NCI-H510A treated with DMSO at 0.1 percent for 48 hours (cell line): ENCODE data around the gene TSPO2.

ENCODE experiments used
- DNase-seq: peaks from one replicate; lab custom pipeline; 2025; lab: John Stamatoyannopoulos, UW

The TSPO2 gene

GRCh38 chr6:41051873-41052272 lies 9.6 kb downstream of the TSPO2 start:
- peak; percentile 51 for DNase-seq

- no peak for DNase-seq
Observed at GRCh38 chr6:41053041-41053440, 10.8 kb downstream of the TSPO2 start, which contains the start of gene APOBEC2. APOBEC2 (plus strand) TSS chr6:41053202; CDS start chr6:41053348, 146 bp downstream.

- DNase-seq: no peak
Observed at GRCh38 chr6:41054511-41054910, 12.2 kb downstream of the TSPO2 start.

- DNase-seq: peak; percentile 60
Observed at GRCh38 chr6:41055149-41055548, 12.9 kb downstream of the TSPO2 start.

- no peak for DNase-seq
Observed at GRCh38 chr6:41056768-41057490, 14.7 kb downstream of the TSPO2 start.

- DNase-seq: no peak
Observed at GRCh38 chr6:41058783-41059181, 16.5 kb downstream of the TSPO2 start.

GRCh38 chr6:41059556-41059955 lies 17.3 kb downstream of the TSPO2 start:
- no peak for DNase-seq

GRCh38 chr6:41061196-41061726 lies 19.0 kb downstream of the TSPO2 start:
- no peak for DNase-seq

GRCh38 chr6:41062056-41062455 lies 19.8 kb downstream of the TSPO2 start:
- no peak for DNase-seq

- DNase-seq: peak; percentile 38
Observed at GRCh38 chr6:41063884-41064285, 21.6 kb downstream of the TSPO2 start.

GRCh38 chr6:41064841-41065240 lies 22.6 kb downstream of the TSPO2 start:
- no peak for DNase-seq

- no peak for DNase-seq
Observed at GRCh38 chr6:41065550-41066026, 23.3 kb downstream of the TSPO2 start.

- DNase-seq: peak; percentile 88
Observed at GRCh38 chr6:41066867-41067304, 24.6 kb downstream of the TSPO2 start.

- peak; percentile 91 for DNase-seq
Observed at GRCh38 chr6:41071501-41071922, 29.2 kb downstream of the TSPO2 start.

- peak; percentile 100 for DNase-seq
Observed at GRCh38 chr6:41071923-41072835, 29.9 kb downstream of the TSPO2 start, which contains the start of gene OARD1. OARD1 (minus strand) TSS chr6:41072356; CDS start chr6:41071634, 722 bp downstream.

GRCh38 chr6:41072836-41073202 lies 30.6 kb downstream of the TSPO2 start, which contains the start of gene NFYA:
NFYA (plus strand) TSS chr6:41072974; CDS start chr6:41079090, 6,116 bp downstream.
- DNase-seq: peak; percentile 100

GRCh38 chr6:41073203-41073967 lies 31.1 kb downstream of the TSPO2 start:
- DNase-seq: peak; percentile 86

GRCh38 chr6:41073968-41074691 lies 31.9 kb downstream of the TSPO2 start:
- peak; percentile 55 for DNase-seq

- DNase-seq: no peak
Observed at GRCh38 chr6:41074692-41075436, 32.6 kb downstream of the TSPO2 start.
